ENCODE results near the gene MLXIPL. TPM values are rescaled to one million over a fixed set of nuclear protein-coding genes. Genes with fewer than 3 reads are reported as not detected.
"Not testable (repeated sequence)": the region's sequence is repeated elsewhere in the genome, so short reads cannot be mapped to it uniquely, and the experiment has no call there.

MLXIPL gene
- total RNA-seq, 1 donor from 2014 or later = 117 TPM

DNA sequence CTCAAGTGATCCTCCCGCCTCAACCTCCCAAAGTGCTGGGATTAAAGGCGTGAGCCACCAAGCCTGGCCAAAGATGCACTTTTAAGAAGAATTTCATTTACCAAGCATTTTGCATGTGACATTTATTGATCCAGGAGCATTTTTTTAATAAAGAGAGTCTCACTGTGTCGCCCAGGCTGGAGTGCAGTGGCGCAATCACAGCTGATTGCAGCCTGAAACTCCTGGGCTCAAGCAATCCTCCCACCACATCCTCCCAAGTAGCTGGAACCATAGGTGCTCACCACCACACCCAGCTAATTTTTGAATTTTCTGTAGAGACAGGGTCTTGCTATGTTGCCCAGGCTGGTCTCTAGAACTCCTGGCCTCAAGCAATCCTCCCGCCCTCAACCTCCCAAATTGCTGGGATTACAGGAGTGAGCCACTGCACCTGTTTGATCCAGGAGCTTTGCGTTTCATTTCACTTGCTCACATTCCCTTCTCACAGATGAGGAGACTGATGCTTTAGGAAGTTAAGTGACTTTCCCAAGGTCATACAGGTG lies 41.6 kb downstream of the MLXIPL start:
- DNase-seq (ENCODE audit: low spot score) = no peak

DNA sequence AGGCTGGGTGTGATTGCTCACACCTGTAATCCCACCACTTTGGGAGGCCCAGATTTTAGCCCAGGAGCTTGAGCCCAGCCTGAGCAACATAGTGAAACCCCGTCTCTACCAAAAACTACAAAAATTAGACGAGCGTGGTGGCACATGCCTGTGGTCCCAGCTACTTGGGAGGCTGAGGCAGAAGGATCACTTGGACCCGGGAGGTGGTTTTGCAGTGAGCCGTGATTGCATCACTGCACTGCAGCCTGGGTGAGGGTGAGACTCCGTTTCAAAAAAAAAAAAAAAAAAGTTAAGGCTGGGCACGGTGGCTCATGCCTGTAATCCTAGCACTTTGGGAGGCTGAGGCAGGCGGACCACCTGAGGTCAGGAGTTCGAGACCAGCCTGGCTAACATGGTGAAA lies 43.3 kb downstream of the MLXIPL start:
- DNase-seq (ENCODE audit: low spot score) = not testable (repeated sequence)

- peak; percentile 99 for DNase-seq (ENCODE audit: low spot score)
Observed at GRCh38 chr7:73578342-73579128, 45.8 kb downstream of the MLXIPL start, which contains the start of gene TBL2. TSS of gene TBL2 (minus strand) at chr7:73578579. CDS start at chr7:73578549, 30 bp downstream.

GRCh38 chr7:73577627-73578341 lies 46.5 kb downstream of the MLXIPL start:
- no peak for DNase-seq (ENCODE audit: low spot score)

- DNase-seq (ENCODE audit: low spot score) = no peak
Observed at GRCh38 chr7:73573791-73574190, 50.5 kb downstream of the MLXIPL start.

- no peak for DNase-seq (ENCODE audit: low spot score)
Observed at GRCh38 chr7:73573276-73573675, 51.0 kb downstream of the MLXIPL start.

GRCh38 chr7:73572767-73573186 lies 51.5 kb downstream of the MLXIPL start:
- no peak for DNase-seq (ENCODE audit: low spot score)

- DNase-seq (ENCODE audit: low spot score) = no peak
Observed at GRCh38 chr7:73570977-73571376, 53.3 kb downstream of the MLXIPL start.

DNA sequence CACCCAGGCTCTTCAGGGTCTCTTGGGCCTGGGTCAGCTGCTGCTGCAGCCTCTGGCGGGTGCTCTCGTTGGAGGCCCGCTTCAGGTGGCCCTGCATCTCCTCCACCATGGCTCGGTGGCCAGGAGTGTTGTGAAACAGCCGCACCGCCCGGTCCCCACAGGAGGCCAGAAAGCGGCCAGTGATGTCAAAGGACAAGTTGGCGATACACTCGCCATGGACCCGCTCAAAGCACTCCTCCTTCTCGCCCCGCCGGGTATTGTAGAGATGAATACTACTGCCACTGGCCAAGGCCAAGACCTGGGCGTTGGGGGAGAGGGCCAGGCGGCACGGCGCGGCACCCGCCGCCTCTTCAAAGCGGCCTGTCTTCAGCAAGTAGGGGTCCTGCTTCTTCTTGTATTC lies 53.8 kb downstream of the MLXIPL start:
- no peak for DNase-seq (ENCODE audit: low spot score)

- DNase-seq (ENCODE audit: low spot score) = no peak
Observed at GRCh38 chr7:73569042-73569608, 55.2 kb downstream of the MLXIPL start.

DNA sequence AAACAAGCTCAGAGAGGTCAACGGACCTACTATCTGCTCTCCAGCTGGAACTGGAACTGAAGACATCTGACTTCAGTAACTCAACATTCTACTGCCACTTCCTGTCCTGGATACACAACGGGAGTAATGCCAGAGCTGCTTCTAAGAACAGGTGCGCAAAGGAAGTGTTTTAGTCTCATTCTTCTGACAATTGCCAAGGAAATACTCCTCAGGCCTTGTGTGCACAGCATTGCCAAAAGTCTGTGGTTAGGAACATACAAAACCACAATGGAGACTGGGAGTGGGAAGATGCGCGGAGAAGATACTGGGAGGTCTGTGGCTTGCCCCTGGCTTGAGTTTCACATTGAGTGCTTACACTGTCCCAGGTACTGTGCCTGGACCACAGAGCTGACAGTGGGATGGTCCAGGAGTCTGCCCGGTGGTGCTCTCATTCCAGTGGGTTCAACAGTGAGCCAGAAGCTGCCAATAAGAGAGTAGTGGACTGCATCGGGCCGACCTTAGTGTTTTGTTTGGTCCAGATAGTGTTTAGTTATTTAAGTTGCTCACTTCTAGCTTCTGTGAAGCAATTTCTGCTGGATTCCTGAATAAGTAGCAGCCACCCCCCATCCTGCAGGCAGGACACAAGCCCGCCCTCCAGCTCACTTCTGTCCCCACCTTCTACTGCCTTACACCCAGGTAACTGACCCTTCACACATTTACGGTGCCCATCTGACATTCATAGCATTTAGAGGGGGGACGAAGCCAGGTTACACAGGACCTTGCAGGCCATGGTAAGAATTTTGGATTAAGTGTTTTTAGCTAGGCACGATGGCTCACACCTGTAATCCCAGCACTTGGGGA lies 56.3 kb downstream of the MLXIPL start:
- no peak for DNase-seq (ENCODE audit: low spot score)

DNA sequence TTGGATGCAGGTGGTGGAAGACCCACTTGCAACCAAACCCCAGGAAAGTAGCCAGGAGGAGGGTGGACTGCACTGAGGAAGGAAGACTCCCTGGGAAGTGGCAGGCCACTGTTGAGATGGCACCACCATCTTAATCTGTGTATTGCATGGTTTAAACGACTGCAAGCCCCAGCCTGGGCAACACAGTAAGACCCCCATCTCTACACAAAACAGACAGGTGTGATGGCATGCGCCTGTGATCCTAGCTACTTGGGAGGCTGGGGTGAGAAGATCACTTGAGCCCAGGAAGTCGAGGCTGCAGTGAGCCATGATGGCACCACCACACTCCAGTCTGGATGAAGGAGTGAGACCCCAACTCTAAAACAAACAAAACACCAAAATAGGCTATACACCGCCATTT lies 57.2 kb downstream of the MLXIPL start:
- no peak for DNase-seq (ENCODE audit: low spot score)

GRCh38 chr7:73566431-73566830 lies 57.9 kb downstream of the MLXIPL start:
- DNase-seq (ENCODE audit: low spot score) = not testable (repeated sequence)

- DNase-seq (ENCODE audit: low spot score) = no peak
Observed at GRCh38 chr7:73565675-73566340, 58.5 kb downstream of the MLXIPL start.

GRCh38 chr7:73560109-73560835 lies 64.0 kb downstream of the MLXIPL start:
- no peak for DNase-seq (ENCODE audit: low spot score)

DNA sequence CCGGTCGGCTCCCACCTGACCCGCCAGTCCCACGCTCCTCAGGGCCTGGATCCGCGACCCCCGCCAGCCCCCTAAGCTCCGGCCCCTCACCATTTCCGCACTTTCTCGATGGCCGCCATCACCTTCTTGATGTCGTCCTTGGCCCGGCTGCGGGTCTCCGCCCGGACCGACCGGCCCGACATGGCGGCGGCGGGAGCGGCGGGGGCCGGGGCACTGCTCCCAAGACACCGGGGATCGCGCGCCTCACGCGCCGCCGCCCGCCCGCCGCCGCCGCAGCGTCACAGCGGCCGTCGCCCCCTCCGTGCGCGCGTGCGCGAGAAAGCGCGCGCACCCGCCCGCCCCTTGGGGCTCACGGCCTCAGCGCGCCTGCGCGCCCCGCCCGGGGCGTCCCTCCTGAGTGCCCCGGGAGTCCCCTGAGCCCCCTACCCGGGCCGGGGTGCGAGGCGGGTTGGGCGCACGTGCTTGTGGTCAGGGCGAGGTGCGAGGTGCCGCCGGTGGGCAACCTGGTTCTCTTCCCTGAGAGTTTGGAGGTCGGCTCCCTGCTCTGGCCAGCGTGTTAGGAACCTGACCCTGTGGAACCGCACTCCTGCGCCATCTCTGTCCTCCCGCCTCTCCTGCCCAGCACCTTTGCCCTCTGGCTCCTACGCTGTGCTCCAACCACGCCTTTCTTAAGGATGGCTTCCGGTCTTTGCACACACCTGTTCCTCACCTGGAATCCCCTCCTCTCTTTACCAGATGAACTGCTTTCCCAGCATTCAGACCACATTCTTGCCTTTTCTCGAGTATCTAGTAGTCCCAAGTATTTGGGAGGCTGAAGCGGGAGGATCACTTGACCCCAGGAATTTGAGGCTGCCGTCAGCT lies 66.7 kb downstream of the MLXIPL start, which contains the start of gene BCL7B:
Gene BCL7B (minus strand): TSS at position 294 of the 861 bp plus-strand sequence. CDS start 112 bp downstream, at position 182.
- peak; percentile 61 for DNase-seq (ENCODE audit: low spot score)

DNA sequence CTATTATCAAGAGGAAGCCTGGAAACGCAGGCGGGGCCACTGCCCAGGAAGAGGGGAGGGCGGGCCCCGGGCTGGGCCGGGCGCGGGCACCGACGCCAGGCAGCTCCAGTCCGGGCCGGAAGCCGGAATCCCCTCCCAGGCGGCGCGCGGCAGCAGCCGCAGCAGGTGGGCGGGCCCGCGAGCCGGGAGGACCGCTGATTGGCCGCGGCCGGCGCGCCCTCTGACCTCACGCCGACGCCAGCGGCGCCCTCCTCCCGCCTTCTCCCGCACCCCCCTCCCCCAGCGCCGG lies 67.3 kb downstream of the MLXIPL start:
- peak; percentile 94 for DNase-seq (ENCODE audit: low spot score)

DNA sequence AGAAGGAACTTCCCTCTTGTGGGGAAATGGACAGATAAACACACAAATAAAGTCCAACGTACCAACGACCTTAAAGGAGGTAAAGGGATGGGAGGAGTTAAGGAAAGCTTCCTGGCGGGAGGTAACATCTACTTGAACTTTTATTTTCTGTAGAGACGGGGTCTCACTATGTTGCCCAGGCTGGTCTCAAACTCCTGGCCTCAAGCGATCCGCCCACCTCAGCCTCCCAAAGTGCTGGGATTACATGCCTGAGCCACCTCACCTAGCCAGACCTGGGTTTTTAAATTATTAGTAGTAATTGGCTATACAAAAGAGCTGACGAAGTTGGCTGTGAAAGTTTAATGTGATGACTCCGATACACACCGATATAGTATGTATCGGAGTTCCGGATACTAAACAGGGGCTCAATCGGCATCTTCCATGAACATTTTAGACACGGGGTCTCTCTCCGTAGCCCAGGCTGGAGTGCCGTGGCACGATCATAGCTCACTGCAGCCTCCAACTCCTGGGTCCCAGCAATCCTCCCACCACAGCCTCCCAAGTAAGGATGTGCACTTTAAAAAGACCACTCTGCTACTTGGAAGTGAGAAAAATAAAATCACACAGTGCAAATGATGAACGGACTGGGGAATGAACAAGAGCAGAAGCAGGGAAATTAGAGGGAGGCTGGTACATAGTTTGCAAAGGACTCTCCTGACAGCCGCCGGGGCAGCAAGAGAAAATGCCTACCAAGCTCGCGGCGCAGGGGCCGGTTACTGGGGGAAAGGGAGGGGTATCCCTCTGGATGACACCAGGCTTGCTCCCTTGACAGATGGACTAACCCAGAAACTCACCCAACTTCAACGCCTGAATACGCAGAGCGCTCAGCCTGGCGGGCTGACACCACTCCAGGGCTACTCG lies 67.9 kb downstream of the MLXIPL start:
- DNase-seq (ENCODE audit: low spot score) = no peak
